ENCODE measurements around the gene STRIP1. TPM values are rescaled to one million over a fixed set of nuclear protein-coding genes. Genes with fewer than 3 reads are reported as not detected.

Gene STRIP1
- total RNA-seq, 2 experiments from 2014 or later: 42.2 to 45.5 TPM

GRCh38 chr1:110053552-110054428, 19.4 kb downstream of the STRIP1 start:
- H4K20me1 ChIP-seq (ENCODE audit: insufficient read depth, low read length): no peaks in the 10 kb centered on the region
- intact Hi-C loops (cut with micrococcal nuclease; ENCODE audit: unreplicated experiment): loop anchor here (1.0 kb wide), 1 partner anchor 53 kb away; no protein-coding TSS in a partner anchor
- TF ChIP-seq CTCF (conservative IDR thresholded peaks at IDR 0.05; ENCODE audit: low read length): peak; percentile 96
- TF ChIP-seq EZH2phosphoT487 (IDR thresholded peaks at IDR 0.05; ENCODE audit: borderline replicate concordance, low read depth, low read length): no peak
- no TSS peak for BruUV-seq (replicated peaks)
- CTCF ChIA-PET (ENCODE audit: unreplicated experiment): interaction anchor here (0.8 to 2.0 kb wide), 2 partner anchors 12 to 52 kb away, joined by 3 to 7 read pairs; no protein-coding TSS in a partner anchor
- H3K79me2 ChIP-seq (ENCODE audit: insufficient read depth, low read depth, low read length): no peaks in the 10 kb centered on the region
- H2AFZ ChIP-seq (ENCODE audit: low read length): no peak overlapping the region
- H3K27ac ChIP-seq (ENCODE audit: low read depth, low read length, poor library complexity, severe bottlenecking): no peak overlapping the region
- H3K9me2 ChIP-seq (ENCODE audit: insufficient read depth, low read length): no peaks in the 10 kb centered on the region
- H3K36me3 ChIP-seq (ENCODE audit: insufficient read depth, low read length): peaks cover 93% of the 10 kb centered on the region
- no peaks in the 10 kb centered on the region for H3K4me1 ChIP-seq (ENCODE audit: insufficient read depth, low read length, poor library complexity, severe bottlenecking)
- H3K9me3 ChIP-seq (ENCODE audit: low read length): no peaks in the 10 kb centered on the region
- no peak overlapping the region for H3K4me3 ChIP-seq (ENCODE audit: low read depth, low read length, poor library complexity, severe bottlenecking)
- DNase-seq (ENCODE audit: low spot score): peak; percentile 63
- POLR2A ChIA-PET: interaction anchor here (0.6 to 1.0 kb wide), 3 partner anchors 9 to 401 kb away, joined by 3 to 6 read pairs (median 5); no protein-coding TSS in a partner anchor
- no peak overlapping the region for H3K4me2 ChIP-seq (ENCODE audit: low read length)

GRCh38 chr1:110055493-110056284, 21.3 kb downstream of the STRIP1 start:
- H3K4me2 ChIP-seq (ENCODE audit: low read length): no peak overlapping the region
- DNase-seq (ENCODE audit: low spot score): no peak
- BruUV-seq (replicated peaks): no TSS peak
- H3K4me3 ChIP-seq (ENCODE audit: low read depth, low read length, poor library complexity, severe bottlenecking): no peak overlapping the region
- no peak for TF ChIP-seq CTCF (conservative IDR thresholded peaks at IDR 0.05; ENCODE audit: low read length)
- TF ChIP-seq EZH2phosphoT487 (IDR thresholded peaks at IDR 0.05; ENCODE audit: borderline replicate concordance, low read depth, low read length): no peak
- no peak overlapping the region for H2AFZ ChIP-seq (ENCODE audit: low read length)
- ChIA-PET CTCF (ENCODE audit: unreplicated experiment) (no interaction called here), POLR2A (no interaction called here)
- no peaks in the 10 kb centered on the region for H4K20me1 ChIP-seq (ENCODE audit: insufficient read depth, low read length)
- H3K27ac ChIP-seq (ENCODE audit: low read depth, low read length, poor library complexity, severe bottlenecking): no peak overlapping the region
- no peaks in the 10 kb centered on the region for H3K9me3 ChIP-seq (ENCODE audit: low read length)
- no peaks in the 10 kb centered on the region for H3K79me2 ChIP-seq (ENCODE audit: insufficient read depth, low read depth, low read length)
- no peaks in the 10 kb centered on the region for H3K9me2 ChIP-seq (ENCODE audit: insufficient read depth, low read length)
- no peaks in the 10 kb centered on the region for H3K4me1 ChIP-seq (ENCODE audit: insufficient read depth, low read length, poor library complexity, severe bottlenecking)
- peaks cover 74% of the 10 kb centered on the region for H3K36me3 ChIP-seq (ENCODE audit: insufficient read depth, low read length)
- intact Hi-C loops (cut with micrococcal nuclease; ENCODE audit: unreplicated experiment): no loop called here
